ENCODE measurements around the gene MAPK6.
"Not testable (repeated sequence)": the region's sequence is repeated elsewhere in the genome, so short reads cannot be mapped to it uniquely, and the experiment has no call there.

DNA sequence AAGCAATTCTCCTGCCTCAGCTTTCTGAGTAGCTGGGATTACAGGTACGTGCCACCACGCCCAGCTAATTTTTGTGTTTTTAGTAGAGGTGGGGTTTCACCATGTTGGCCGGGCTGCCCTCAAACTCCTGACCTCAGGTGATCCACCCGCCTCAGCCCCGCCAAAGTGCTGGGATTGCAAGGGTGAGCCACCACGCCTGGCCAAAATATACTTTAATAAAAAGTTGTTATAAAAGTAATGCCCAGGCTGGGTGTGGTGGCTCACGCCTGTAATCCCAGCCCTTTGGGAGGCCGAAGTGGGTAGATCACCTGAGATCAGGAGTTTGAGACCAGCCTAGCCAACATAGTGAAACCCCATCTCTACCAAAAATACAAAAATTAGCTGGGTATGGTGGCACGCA is 77.5 kb downstream of the MAPK6 start:
- not testable (repeated sequence) for TF ChIP-seq CTCF (IDR thresholded peaks at IDR 0.05 in 2 of 3, conservative IDR thresholded peaks at IDR 0.05 in 1 of 3; ENCODE audit: insufficient read depth in 2 of 3, low read depth in 1 of 3, low read length in 3 of 3); ZNF232 (CRISPR knock-in tag; IDR thresholded peaks at IDR 0.05); POLR2AphosphoS5 (IDR thresholded peaks at IDR 0.05; ENCODE audit: control insufficient read depth, insufficient read depth, low read depth, low read length); SMAD1 (IDR thresholded peaks at IDR 0.05; ENCODE audit: low read depth, low read length, partially characterized antibody); THAP12 (CRISPR knock-in tag; IDR thresholded peaks at IDR 0.05); NFIC (IDR thresholded peaks at IDR 0.05); CEBPB (tag; IDR thresholded peaks at IDR 0.05); POLR2AphosphoS2 (IDR thresholded peaks at IDR 0.05; ENCODE audit: low read length); YY1 (IDR thresholded peaks at IDR 0.05; ENCODE audit: borderline replicate concordance in 1 of 3, control insufficient read depth in 1 of 3, extremely low read depth in 1 of 3, insufficient read depth in 3 of 3, insufficient read length in 1 of 3, insufficient replicate concordance in 2 of 3, low read depth in 1 of 3, low read length in 2 of 3); SIN3A (IDR thresholded peaks at IDR 0.05; ENCODE audit: borderline replicate concordance in 2 of 2, control insufficient read depth in 1 of 2, low read depth in 2 of 2, low read length in 2 of 2); GABPA (tag; conservative IDR thresholded peaks at IDR 0.05; ENCODE audit: low read depth); TAF7 (tag; IDR thresholded peaks at IDR 0.05); MTA3 (IDR thresholded peaks at IDR 0.05; ENCODE audit: borderline replicate concordance)
- TF ChIP-seq, protein P1, sequence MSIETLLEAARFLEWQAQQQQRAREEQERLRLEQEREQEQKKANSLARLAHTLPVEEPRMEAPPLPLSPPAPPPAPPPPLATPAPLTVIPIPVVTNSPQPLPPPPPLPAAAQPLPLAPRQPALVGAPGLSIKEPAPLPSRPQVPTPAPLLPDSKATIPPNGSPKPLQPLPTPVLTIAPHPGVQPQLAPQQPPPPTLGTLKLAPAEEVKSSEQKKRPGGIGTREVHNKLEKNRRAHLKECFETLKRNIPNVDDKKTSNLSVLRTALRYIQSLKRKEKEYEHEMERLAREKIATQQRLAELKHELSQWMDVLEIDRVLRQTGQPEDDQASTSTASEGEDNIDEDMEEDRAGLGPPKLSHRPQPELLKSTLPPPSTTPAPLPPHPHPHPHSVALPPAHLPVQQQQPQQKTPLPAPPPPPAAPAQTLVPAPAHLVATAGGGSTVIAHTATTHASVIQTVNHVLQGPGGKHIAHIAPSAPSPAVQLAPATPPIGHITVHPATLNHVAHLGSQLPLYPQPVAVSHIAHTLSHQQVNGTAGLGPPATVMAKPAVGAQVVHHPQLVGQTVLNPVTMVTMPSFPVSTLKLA (conservative IDR thresholded peaks at IDR 0.05), result not testable (repeated sequence)

Measured in K562 (cell line).